HepG2 (cell line): Measurements from ENCODE around the gene ZNF384. TPM values are rescaled to one million over a fixed set of nuclear protein-coding genes. Genes with fewer than 3 reads are reported as not detected.

ENCODE experiments used
- HIC2 ChIP-seq: sonication (generic); formaldehyde crosslinking; IDR thresholded peaks from 2 replicates; pipeline ENCODE4 v1.9.0; 2022; ENCODE audit warnings: low read depth, missing genetic modification reagents
- HOXA5 ChIP-seq: sonication (generic); formaldehyde crosslinking; IDR thresholded peaks from 2 replicates; pipeline ENCODE4 v1.4.0; 2020; ENCODE audit warnings: missing genetic modification reagents
- RFX1 ChIP-seq: fragments of 450-650 bp; IDR thresholded peaks from 2 replicates; pipeline ENCODE4 v1.6.1; 2017
- SALL2 ChIP-seq: sonication (generic); formaldehyde crosslinking; IDR thresholded peaks from 2 replicates; pipeline ENCODE4 v1.8.1; 2023; ENCODE audit warnings: mild to moderate bottlenecking, missing genetic modification reagents, inconsistent platforms
- ZNF670 ChIP-seq: sonication (generic); formaldehyde crosslinking; IDR thresholded peaks from 2 replicates; pipeline ENCODE4 v1.8.0; 2022; ENCODE audit warnings: mild to moderate bottlenecking, missing genetic modification reagents, borderline replicate concordance
- polyA plus RNA-seq, 8 experiments: library from polyadenylated mRNA; depleted of rRNA in 3 of 8; stranded (reverse) in 7 of 8; unstranded in 1 of 8; fragments of >200 nt; fragmentation: Illumina TruSeq in 4 of 8; extraction: Trizol in 4 of 8; gene quantifications; 2 replicates each; pipeline versions ENCODE4 v1.2.1 to v1.2.3, GENCODE V29; 2011 to 2016; ENCODE audit warnings: low read depth in 4 of 8, missing spikeins in 1 of 8, mixed read lengths in 1 of 8; ENCODE audit not compliant: insufficient read depth in 1 of 8
- total RNA-seq, 5 experiments: library from RNA; depleted of rRNA; stranded (reverse); fragments of >200 nt; fragmentation: Illumina TruSeq; extraction: Trizol; gene quantifications; 2 replicates each; pipeline ENCODE4 v1.2.3, GENCODE V29; 2016; ENCODE audit warnings: low read depth in 1 of 5
- TF ChIP-seq, protein P1 (sequence below): IDR thresholded peaks from 2 replicates; pipeline ENCODE4 v1.6.1; 2016; ENCODE audit warnings: low read depth, borderline replicate concordance
- TF ChIP-seq, protein P2 (sequence below), 2 experiments: sonication (generic) in 1 of 2; formaldehyde crosslinking in 1 of 2; IDR thresholded peaks; 2 replicates each; pipeline versions ENCODE4 v1.6.1 to v1.9.0; 2014 to 2022; ENCODE audit warnings: antibody characterized with exemption in 1 of 2, borderline replicate concordance in 1 of 2, inconsistent platforms in 1 of 2, low read depth in 1 of 2, missing genetic modification reagents in 1 of 2

The ZNF384 gene
- total and polyA plus RNA-seq, 2 of the 13 experiments (the other 11 are each of a cell fraction or from before 2014, with no cell fraction given): 23.6 to 55.3 TPM

DNA sequence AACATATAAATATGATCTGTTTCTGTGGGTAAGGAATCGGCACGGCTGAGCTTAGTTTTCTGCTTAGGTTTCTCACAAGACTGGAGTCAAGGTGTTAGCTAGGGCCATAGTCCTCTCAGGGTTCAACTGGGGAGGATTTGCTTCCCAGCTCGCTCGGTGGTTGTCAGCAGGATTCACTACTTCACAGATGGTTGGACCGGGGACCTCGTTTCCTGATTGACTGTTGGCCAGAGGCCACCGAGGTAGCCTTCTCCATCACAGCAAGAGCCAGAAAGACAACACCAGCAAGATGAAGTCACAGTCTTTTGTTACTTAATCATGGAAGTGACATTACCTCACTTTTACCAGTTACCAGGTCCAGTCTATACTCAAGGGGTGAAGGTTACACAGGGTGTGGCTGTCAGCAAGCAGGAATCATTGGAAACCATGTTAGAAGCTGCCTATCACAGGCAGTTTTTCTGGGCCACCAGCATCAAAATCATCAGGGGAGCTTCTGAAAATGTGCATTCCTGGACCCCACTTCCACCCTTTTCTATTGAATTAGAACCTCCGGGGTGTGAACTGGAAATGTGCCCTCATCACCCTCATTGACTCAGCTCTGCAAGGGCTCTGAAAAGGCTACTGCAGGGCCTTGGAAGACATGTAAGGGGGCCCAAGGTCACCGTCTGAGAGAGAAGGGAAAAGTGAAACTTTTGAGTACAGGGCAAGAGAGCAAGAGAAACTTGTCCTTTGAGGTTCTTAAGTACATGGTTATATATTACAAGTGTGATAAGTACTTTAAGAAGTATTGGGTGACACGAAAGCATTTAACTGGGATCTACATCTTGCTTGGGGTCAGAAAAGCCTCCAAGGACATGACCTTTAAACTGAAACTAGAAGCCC, 45.6 kb upstream of the ZNF384 start (continued):
- TF ChIP-seq RFX1 (no peak), SALL2 (CRISPR knock-in tag) (no peak), HIC2 (no peak), ZNF670 (no peak), HOXA5 (no peak)
- TF ChIP-seq, protein P1, sequence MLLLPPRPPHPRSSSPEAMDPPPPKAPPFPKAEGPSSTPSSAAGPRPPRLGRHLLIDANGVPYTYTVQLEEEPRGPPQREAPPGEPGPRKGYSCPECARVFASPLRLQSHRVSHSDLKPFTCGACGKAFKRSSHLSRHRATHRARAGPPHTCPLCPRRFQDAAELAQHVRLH (CRISPR knock-in tag): no peak
- TF ChIP-seq, protein P2, sequence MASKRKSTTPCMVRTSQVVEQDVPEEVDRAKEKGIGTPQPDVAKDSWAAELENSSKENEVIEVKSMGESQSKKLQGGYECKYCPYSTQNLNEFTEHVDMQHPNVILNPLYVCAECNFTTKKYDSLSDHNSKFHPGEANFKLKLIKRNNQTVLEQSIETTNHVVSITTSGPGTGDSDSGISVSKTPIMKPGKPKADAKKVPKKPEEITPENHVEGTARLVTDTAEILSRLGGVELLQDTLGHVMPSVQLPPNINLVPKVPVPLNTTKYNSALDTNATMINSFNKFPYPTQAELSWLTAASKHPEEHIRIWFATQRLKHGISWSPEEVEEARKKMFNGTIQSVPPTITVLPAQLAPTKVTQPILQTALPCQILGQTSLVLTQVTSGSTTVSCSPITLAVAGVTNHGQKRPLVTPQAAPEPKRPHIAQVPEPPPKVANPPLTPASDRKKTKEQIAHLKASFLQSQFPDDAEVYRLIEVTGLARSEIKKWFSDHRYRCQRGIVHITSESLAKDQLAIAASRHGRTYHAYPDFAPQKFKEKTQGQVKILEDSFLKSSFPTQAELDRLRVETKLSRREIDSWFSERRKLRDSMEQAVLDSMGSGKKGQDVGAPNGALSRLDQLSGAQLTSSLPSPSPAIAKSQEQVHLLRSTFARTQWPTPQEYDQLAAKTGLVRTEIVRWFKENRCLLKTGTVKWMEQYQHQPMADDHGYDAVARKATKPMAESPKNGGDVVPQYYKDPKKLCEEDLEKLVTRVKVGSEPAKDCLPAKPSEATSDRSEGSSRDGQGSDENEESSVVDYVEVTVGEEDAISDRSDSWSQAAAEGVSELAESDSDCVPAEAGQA (IDR thresholded peaks at IDR 0.05; ENCODE audit: low read depth): no peak
- TF ChIP-seq, protein P2 (CRISPR knock-in tag; IDR thresholded peaks at IDR 0.05; ENCODE audit: borderline replicate concordance): no peak
